ENCODE results near the gene SETD2.

SETD2 gene

GRCh38 chr3:46996689-46997452 is 167.0 kb downstream of the SETD2 start:
- DNase-seq = no peak

GRCh38 chr3:46995901-46996562 is 167.9 kb downstream of the SETD2 start:
- DNase-seq = no peak

GRCh38 chr3:46994801-46995731 is 168.8 kb downstream of the SETD2 start:
- no peak for DNase-seq

- no peak for DNase-seq
Measured at GRCh38 chr3:46993986-46994385, 169.9 kb downstream of the SETD2 start.

GRCh38 chr3:46993292-46993691 is 170.6 kb downstream of the SETD2 start:
- no peak for DNase-seq

GRCh38 chr3:46992231-46992630 is 171.7 kb downstream of the SETD2 start:
- no peak for DNase-seq

- DNase-seq = no peak
Measured at GRCh38 chr3:46991406-46992165, 172.3 kb downstream of the SETD2 start.

- DNase-seq = no peak
Measured at GRCh38 chr3:46990573-46991374, 173.1 kb downstream of the SETD2 start.

GRCh38 chr3:46989146-46989810 is 174.6 kb downstream of the SETD2 start:
- DNase-seq = no peak

GRCh38 chr3:46988616-46989015 is 175.3 kb downstream of the SETD2 start:
- no peak for DNase-seq

- peak; percentile 89 for DNase-seq
Measured at GRCh38 chr3:46987743-46988401, 176.0 kb downstream of the SETD2 start.

GRCh38 chr3:46987319-46987742 is 176.6 kb downstream of the SETD2 start:
- DNase-seq = no peak

GRCh38 chr3:46986782-46987310 is 177.1 kb downstream of the SETD2 start:
- no peak for DNase-seq

- DNase-seq = no peak
Measured at GRCh38 chr3:46986055-46986730, 177.7 kb downstream of the SETD2 start.

GRCh38 chr3:46985588-46985987 is 178.3 kb downstream of the SETD2 start:
- no peak for DNase-seq

GRCh38 chr3:46984591-46985459 is 179.1 kb downstream of the SETD2 start:
- no peak for DNase-seq

GRCh38 chr3:46982546-46982945 is 181.4 kb downstream of the SETD2 start:
- DNase-seq = no peak

- DNase-seq = no peak
Measured at GRCh38 chr3:46981932-46982471, 181.9 kb downstream of the SETD2 start.
